SU-DHL-6 (cell line): ENCODE data around the gene SAFB2.

Experiments used
- CTCF ChIP-seq: fragments of 200-600 bp; sonication (generic); IDR thresholded peaks from one replicate; pipeline ENCODE4 v1.5.1; 2017; ENCODE audit warnings: antibody characterized with exemption, mild to moderate bottlenecking, low read length, moderate library complexity; ENCODE audit not compliant: insufficient read depth, poor library complexity, severe bottlenecking
- EZH2phosphoT487 ChIP-seq: fragments of 200-600 bp; sonication (generic), shearing (Covaris generic); conservative IDR thresholded peaks from 2 replicates; pipeline ENCODE4 v1.6.1; 2018; ENCODE audit warnings: mild to moderate bottlenecking, antibody characterized with exemption, low read length, moderate library complexity, mixed read lengths

- TF ChIP-seq CTCF = no peak
- TF ChIP-seq EZH2phosphoT487 = no peak
Observed at GRCh38 chr19:5593343-5594255, 29.0 kb downstream of the SAFB2 start.
